ENCODE measurements around the gene ORAI2. TPM values are rescaled to one million over a fixed set of nuclear protein-coding genes. Genes with fewer than 3 reads are reported as not detected.

The ORAI2 gene
- total RNA-seq, 1 donor from 2014 or later: 47.8 TPM

- DNase-seq (ENCODE audit: extremely low spot score, unreplicated experiment): no peak
- H3K27ac Mint-ChIP-seq (ENCODE audit: unreplicated experiment): peak overlapping the region; percentile 67
These were observed 688 bp downstream of the ORAI2 start for GRCh38 chr7:102434039-102434486.

GRCh38 chr7:102436118-102436517, 2.7 kb downstream of the ORAI2 start:
- no peaks in the 10 kb centered on the region for H3K27me3 Mint-ChIP-seq (ENCODE audit: unreplicated experiment)
- no peaks in the 10 kb centered on the region for H3K9me3 Mint-ChIP-seq (ENCODE audit: unreplicated experiment)

More at GRCh38 chr7:102434039-102434486, 688 bp downstream of the ORAI2 start:
- Mint-ChIP-seq H3K27me3 (ENCODE audit: unreplicated experiment) (no peaks in the 10 kb centered on the region), H3K4me1 (ENCODE audit: unreplicated experiment) (peaks cover 20% of the 10 kb centered on the region), H3K4me3 (ENCODE audit: unreplicated experiment) (peak overlapping the region; percentile 78), H3K9me3 (ENCODE audit: unreplicated experiment) (no peaks in the 10 kb centered on the region), H3K36me3 (ENCODE audit: unreplicated experiment) (peaks cover 3% of the 10 kb centered on the region)
- TF ChIP-seq CTCF (IDR thresholded peaks at IDR 0.05): no peak

GRCh38 chr7:102439963-102440795, 6.8 kb downstream of the ORAI2 start:
- H3K27ac Mint-ChIP-seq (ENCODE audit: unreplicated experiment): peak overlapping the region; percentile 76
- no peaks in the 10 kb centered on the region for H3K27me3 Mint-ChIP-seq (ENCODE audit: unreplicated experiment)
- H3K4me1 Mint-ChIP-seq (ENCODE audit: unreplicated experiment): peaks cover 9% of the 10 kb centered on the region
- no peak for DNase-seq (ENCODE audit: extremely low spot score, unreplicated experiment)
- no peaks in the 10 kb centered on the region for H3K9me3 Mint-ChIP-seq (ENCODE audit: unreplicated experiment)
- peaks cover 7% of the 10 kb centered on the region for H3K36me3 Mint-ChIP-seq (ENCODE audit: unreplicated experiment)
- no peak for TF ChIP-seq CTCF (IDR thresholded peaks at IDR 0.05)
- no peak overlapping the region for H3K4me3 Mint-ChIP-seq (ENCODE audit: unreplicated experiment)

More at GRCh38 chr7:102436118-102436517, 2.7 kb downstream of the ORAI2 start:
- DNase-seq (ENCODE audit: extremely low spot score, unreplicated experiment): no peak
- TF ChIP-seq CTCF (IDR thresholded peaks at IDR 0.05): no peak
- peaks cover 22% of the 10 kb centered on the region for H3K4me1 Mint-ChIP-seq (ENCODE audit: unreplicated experiment)
- no peak overlapping the region for H3K4me3 Mint-ChIP-seq (ENCODE audit: unreplicated experiment)
- H3K27ac Mint-ChIP-seq (ENCODE audit: unreplicated experiment): no peak overlapping the region
- peaks cover 3% of the 10 kb centered on the region for H3K36me3 Mint-ChIP-seq (ENCODE audit: unreplicated experiment)

- Mint-ChIP-seq H3K27ac (ENCODE audit: unreplicated experiment) (no peak overlapping the region), H3K4me1 (ENCODE audit: unreplicated experiment) (peaks cover 5% of the 10 kb centered on the region), H3K4me3 (ENCODE audit: unreplicated experiment) (no peak overlapping the region), H3K27me3 (ENCODE audit: unreplicated experiment) (no peaks in the 10 kb centered on the region), H3K36me3 (ENCODE audit: unreplicated experiment) (peaks cover 16% of the 10 kb centered on the region), H3K9me3 (ENCODE audit: unreplicated experiment) (no peaks in the 10 kb centered on the region)
- DNase-seq (ENCODE audit: extremely low spot score, unreplicated experiment): no peak
- TF ChIP-seq CTCF (IDR thresholded peaks at IDR 0.05): no peak
These were observed 11.7 kb downstream of the ORAI2 start for GRCh38 chr7:102444961-102445673.

GRCh38 chr7:102445674-102446071, 12.3 kb downstream of the ORAI2 start:
- no peak for DNase-seq (ENCODE audit: extremely low spot score, unreplicated experiment)
- TF ChIP-seq CTCF (IDR thresholded peaks at IDR 0.05): no peak
- Mint-ChIP-seq H3K4me3 (ENCODE audit: unreplicated experiment) (no peak overlapping the region), H3K9me3 (ENCODE audit: unreplicated experiment) (no peaks in the 10 kb centered on the region), H3K27me3 (ENCODE audit: unreplicated experiment) (no peaks in the 10 kb centered on the region), H3K36me3 (ENCODE audit: unreplicated experiment) (peaks cover 16% of the 10 kb centered on the region), H3K4me1 (ENCODE audit: unreplicated experiment) (peaks cover 2% of the 10 kb centered on the region), H3K27ac (ENCODE audit: unreplicated experiment) (no peak overlapping the region)
